Measurements from ENCODE around the gene SYNJ2.

The SYNJ2 gene

DNA sequence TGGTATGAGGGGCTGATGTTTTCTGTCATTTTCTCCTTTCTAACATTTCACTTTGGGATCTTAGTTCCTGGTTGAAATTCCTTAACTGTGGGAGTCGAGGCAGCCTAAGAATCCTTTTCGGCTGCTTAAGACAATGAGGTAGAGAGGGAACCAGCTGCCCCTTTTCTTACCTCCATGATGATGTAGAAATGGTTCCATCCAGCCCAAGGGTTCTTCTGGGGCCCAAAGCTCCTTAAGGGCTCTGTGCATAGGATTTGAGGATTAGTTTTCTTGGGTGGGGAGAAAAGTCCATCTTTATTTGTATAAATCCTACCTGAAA is 33.5 kb downstream of the SYNJ2 start:
- DNase-seq: no peak

- DNase-seq: no peak
These were observed 35.1 kb downstream of the SYNJ2 start for GRCh38 chr6:158016571-158017383.

GRCh38 chr6:158017621-158018040 is 36.0 kb downstream of the SYNJ2 start:
- DNase-seq: no peak

GRCh38 chr6:158018041-158018771 is 36.5 kb downstream of the SYNJ2 start:
- DNase-seq: no peak

DNA sequence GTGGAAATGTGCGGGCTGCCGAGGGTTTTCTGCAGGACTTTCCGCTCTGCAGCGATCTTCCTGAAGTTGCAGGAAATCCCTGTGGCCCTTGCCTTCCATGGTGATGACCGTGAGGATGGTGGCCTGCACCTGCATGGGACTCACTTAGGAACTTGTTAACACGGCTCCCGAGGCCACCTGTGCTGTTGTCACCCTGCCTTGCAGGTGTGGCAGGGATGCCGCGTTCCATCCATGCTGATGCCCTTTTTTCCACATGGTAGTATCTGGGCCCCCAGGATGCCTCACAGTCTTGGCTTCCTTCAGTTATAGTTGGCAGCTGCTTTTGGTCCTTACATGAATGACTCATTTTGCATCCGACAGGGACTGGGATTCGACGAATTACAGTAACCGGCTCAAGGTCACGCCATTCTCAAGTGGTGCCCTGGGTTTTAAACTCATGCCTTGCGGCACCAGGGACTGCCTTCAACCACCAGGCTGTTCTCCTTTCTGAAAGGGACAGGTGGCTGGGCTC is 37.2 kb downstream of the SYNJ2 start:
- DNase-seq: no peak

- no peak for DNase-seq
These were observed 37.8 kb downstream of the SYNJ2 start for GRCh38 chr6:158019416-158019815.

- DNase-seq: no peak
These were observed 38.6 kb downstream of the SYNJ2 start for GRCh38 chr6:158020272-158020711.

GRCh38 chr6:158020811-158021210 is 39.1 kb downstream of the SYNJ2 start:
- DNase-seq: no peak

GRCh38 chr6:158021376-158021775 is 39.7 kb downstream of the SYNJ2 start:
- no peak for DNase-seq

DNA sequence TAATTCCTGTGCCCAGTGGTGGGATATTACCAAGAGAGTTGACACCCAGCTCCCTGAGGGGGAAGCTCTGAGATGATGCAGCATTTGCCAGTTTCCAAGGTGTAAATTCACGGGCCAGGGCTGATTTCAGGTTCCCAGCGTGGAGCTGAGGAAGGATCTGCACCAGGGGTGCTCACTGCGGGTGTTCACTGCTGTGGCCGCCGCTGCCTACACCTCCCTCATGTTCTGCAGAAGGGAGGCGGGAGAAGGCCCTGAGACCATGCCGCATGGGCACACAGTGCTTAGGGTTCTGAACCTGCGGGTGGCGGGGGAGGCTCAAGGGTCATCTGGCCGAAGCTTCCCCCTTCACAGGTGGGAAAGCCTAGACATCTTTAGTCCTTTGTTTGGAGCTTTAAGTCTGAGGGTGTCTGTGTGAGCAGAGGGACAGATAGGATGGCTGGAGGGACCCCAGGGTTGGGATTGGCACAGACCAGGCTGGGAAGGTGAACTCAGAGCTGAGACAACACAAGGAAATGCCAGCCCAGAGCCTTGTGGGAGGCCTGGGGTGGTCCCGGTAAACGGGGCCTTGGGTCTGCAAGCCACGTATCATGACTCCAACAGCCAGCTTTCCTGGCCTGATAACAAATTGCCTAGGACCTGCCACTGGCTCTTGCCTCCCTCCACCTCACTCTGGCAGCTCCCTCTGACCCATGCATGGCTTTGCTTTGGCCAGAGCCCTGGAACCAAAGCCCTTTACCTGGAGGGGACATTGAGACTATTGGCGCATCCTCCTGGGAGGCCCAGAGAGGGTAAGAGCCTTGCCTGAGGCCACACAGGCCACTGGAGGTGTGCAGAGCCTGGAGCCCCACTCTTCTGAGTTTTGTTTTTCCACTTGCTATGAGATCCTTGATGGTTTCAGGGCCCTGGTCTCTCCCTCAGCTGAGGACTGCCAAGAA is 40.4 kb downstream of the SYNJ2 start:
- DNase-seq: no peak

DNA sequence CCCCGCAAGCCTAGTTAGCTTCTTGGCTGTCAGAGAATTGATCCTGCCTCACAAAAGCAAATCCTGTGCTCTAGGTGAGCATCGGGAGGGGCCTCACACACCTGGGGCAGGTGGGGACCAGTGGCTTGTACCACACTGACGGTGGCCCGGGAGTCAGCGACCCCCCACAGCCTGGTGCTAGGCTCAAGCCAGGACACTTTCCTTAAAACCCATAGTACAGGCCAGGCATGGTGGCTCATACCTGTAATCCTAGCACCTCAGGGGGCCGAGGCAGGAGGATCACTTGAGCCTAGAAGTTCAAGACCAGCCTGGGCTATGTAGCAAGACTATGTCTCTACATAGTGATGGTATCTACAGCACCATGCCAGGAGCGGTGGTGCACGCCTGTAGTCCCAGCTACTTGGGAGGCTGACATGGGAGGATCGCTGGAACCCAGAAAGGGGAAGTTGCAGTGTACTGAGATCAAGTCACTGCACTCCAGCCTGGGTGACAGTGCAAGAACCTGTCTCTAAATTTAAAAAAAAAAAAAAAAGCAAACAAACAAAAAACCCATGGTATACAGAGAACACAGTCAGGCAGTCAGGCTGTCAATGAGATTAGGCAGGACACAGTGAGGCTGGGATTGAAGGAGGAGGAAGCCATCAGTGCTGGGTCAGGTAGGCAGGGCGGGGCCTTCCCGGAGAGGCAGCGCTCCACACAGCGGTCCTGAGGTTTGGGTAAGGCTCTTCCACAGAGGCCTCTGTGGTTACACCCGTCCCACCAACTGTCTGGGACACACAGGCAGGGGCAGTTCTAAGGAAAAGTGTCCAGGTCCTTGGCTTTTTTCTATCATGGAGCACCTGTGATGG is 41.3 kb downstream of the SYNJ2 start:
- DNase-seq: no peak

DNA sequence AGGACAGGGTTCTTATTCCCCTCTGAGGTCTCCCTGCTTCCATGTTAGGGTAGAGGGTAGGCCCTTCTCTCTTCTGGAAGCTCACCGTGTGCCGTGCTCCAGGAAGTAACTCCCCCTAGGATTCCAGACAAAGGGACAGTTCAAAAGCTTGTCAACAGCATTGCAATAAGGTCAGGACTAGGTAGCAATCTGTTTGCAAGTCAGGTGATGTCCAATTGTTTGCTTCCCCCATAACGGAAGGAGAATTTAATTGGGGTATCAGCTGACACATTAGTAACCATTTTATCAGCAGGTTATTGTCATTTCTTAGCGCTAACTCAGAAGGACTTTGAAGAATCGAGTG is 41.9 kb downstream of the SYNJ2 start:
- no peak for DNase-seq

- DNase-seq: no peak
These were observed 43.1 kb downstream of the SYNJ2 start for GRCh38 chr6:158024566-158025297.

GRCh38 chr6:158026054-158026900 is 44.6 kb downstream of the SYNJ2 start:
- peak; percentile 66 for DNase-seq

DNA sequence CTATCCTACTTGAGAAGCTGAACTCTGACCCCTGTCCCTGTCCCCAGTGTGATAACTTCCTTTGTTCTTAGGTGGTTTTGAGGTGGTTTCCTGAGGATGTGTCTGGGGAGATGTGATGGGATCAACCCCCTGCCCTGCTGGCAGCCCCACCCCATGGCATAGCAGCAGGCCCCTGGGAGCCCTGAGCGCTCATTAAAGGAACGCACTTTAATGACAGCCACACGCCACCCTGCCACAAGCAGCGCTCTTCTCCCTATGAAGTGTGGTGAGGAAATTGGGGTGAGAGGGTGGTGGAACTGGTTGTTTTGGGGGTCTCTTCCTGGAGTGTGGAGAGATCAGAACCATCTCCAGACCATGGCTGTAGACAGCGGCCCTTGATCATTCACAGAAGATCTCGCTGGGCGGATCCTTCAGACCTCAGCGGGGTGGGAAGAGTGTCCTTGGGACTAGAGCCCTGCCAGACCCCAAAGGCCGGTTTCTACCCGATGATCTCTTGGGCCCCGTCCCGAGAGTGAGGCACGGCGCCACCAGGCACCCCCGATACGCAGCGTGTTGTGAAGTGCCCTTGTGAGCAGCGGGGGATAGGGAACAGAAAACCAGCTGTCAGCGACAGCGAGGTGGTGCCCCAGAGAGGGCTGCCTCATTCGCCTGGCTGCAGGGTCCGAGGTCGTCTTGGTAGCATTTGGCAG is 45.4 kb downstream of the SYNJ2 start:
- DNase-seq: peak; percentile 45

GRCh38 chr6:158027590-158028285 is 46.1 kb downstream of the SYNJ2 start:
- no peak for DNase-seq

DNA sequence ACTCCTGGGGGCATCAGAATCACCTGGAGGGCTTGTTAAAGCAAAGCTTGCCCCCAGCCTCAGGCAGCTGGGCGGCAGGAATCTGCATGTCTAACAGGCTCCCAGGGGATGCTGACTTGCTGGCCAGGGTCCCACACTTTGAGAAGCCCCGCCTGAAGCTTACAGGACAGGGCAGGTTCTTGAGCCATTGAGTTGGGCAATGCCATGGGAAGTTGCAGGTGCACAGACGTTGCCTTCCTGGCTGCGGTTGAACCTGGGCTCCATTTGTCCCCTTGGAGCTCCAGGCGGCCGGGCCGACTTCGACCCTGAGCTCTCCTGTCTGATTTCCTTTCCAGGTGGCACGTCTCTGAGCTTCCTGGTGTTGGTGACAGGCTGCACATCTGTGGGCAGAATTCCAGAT is 46.8 kb downstream of the SYNJ2 start:
- no peak for DNase-seq

DNA sequence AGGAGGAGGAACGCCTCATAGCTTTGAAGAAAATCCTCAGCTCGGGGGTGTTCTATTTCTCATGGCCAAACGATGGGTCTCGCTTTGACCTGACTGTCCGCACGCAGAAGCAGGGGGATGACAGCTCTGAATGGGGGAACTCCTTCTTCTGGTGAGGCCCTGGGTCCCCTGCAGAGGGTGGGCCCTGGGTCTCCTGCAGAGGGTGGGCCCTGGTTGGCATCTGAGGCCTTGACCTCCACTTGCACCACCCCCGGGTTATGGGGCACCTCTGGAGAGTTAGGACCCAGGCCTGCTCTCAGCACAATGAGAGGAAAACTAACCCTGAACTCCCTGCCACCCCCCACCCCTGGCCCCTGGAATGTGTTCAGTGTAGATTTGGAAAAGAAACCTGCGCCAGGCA is 47.2 kb downstream of the SYNJ2 start:
- no peak for DNase-seq

- DNase-seq: no peak
These were observed 48.1 kb downstream of the SYNJ2 start for GRCh38 chr6:158029668-158030230.
